ENCODE data around the gene CLDND2. TPM values are rescaled to one million over a fixed set of nuclear protein-coding genes. Genes with fewer than 3 reads are reported as not detected.

The CLDND2 gene
- total and polyA plus RNA-seq, 10 of the 15 experiments (the other 5 are each of a cell fraction or from before 2014, with no cell fraction given) = 0.24 to 7.1 (median 1.8) TPM; not detected in 1

- POLR2A ChIA-PET = interaction anchor here (0.6 to 2.9 kb wide), 8 partner anchors 10 to 78 kb away, joined by 3 to 37 read pairs (median 3); partner anchors contain the start of genes LIM2 and NKG7
- peak within 1 kb of the TSS; percentile 50 for H3K27ac ChIP-seq (ENCODE audit: control insufficient read depth, insufficient read depth)
- peak within 1 kb of the TSS; percentile 49; the same call in 1 of the 2 replicates for H3K4me3 ChIP-seq
- SMC1A ChIA-PET (ENCODE audit: uncharacterized antibody, unreplicated experiment) = interaction anchor here (0.7 to 2.9 kb wide), 20 partner anchors 9 to 360 kb away, joined by 3 to 43 read pairs (median 5); partner anchors contain the start of gene VSIG10L
- CTCF ChIA-PET = interaction anchor here (0.6 to 9.7 kb wide), 19 partner anchors 8 to 361 kb away, joined by 3 to 142 read pairs (median 6); partner anchors contain the start of genes LIM2 and NKG7
- peaks cover 16% of the 10 kb centered on the region for H3K4me1 ChIP-seq (ENCODE audit: control insufficient read depth, insufficient read depth, low read length)
- peak; percentile 92 for ATAC-seq
- TSS peak; percentile 55 for BruUV-seq (replicated peaks)
- RAD21 ChIA-PET (ENCODE audit: unreplicated experiment) = interaction anchor here (0.6 to 5.8 kb wide), 14 partner anchors 10 to 244 kb away, joined by 3 to 51 read pairs (median 6); partner anchors contain the start of gene NKG7
- peak within 1 kb of the TSS; percentile 48 for H3K9ac ChIP-seq (ENCODE audit: control insufficient read depth, insufficient read depth, low read length)
- peak within 1 kb of the TSS; percentile 88 for H3K4me2 ChIP-seq (ENCODE audit: control insufficient read depth, insufficient read depth)
- H3K27me3 ChIP-seq (replicated peaks in 1 of 2; ENCODE audit: control insufficient read depth in 2 of 2, insufficient read depth in 2 of 2, low read length in 1 of 2) = no peaks in the 10 kb centered on the region
- intact Hi-C loops (cut with micrococcal nuclease; ENCODE audit: unreplicated experiment) = loop anchor here (2.0 kb wide), 2 partner anchors 22 to 24 kb away; no protein-coding TSS in a partner anchor
- no peaks in the 10 kb centered on the region for H3K9me3 ChIP-seq (replicated peaks; ENCODE audit: control insufficient read depth, insufficient read depth, low read length)
- no peak for DNase-seq (ENCODE audit: low read depth, low spot score)
- in situ Hi-C loops (cut with MboI) = no loop called here
- no peaks in the 10 kb centered on the region for H4K20me1 ChIP-seq (ENCODE audit: control insufficient read depth, insufficient read depth)
- peak; percentile 97 for FAIRE-seq
- no peaks in the 10 kb centered on the region for H3K79me2 ChIP-seq (ENCODE audit: control insufficient read depth, insufficient read depth, low read length)
- peak within 1 kb of the TSS; percentile 78 for H2AFZ ChIP-seq (ENCODE audit: control insufficient read depth, low read depth, low read length)
- H3K36me3 ChIP-seq (ENCODE audit: control insufficient read depth in 2 of 2, insufficient read depth in 2 of 2, low read length in 1 of 2) = no peaks in the 10 kb centered on the region
- 14% methylated on average over 21 of the region's 21 CpGs for WGBS (ENCODE audit: insufficient coverage, insufficient replicate concordance, low lambda C conversion rate, missing lambda C conversion rate)
- TF ChIP-seq SPI1 (IDR thresholded peaks at IDR 0.05; ENCODE audit: borderline replicate concordance, insufficient read depth, low read depth, low read length) (peak; percentile 86), RELA (IDR thresholded peaks at IDR 0.05; ENCODE audit: borderline replicate concordance, partially characterized antibody) (no peak), ZZZ3 (IDR thresholded peaks at IDR 0.05; ENCODE audit: control insufficient read depth, insufficient read length, low read depth) (no peak), SIX5 (IDR thresholded peaks at IDR 0.05; ENCODE audit: low read depth, low read length, severe bottlenecking) (no peak), NR2C1 (IDR thresholded peaks at IDR 0.05) (no peak), POLR2AphosphoS2 (IDR thresholded peaks at IDR 0.05; ENCODE audit: low read depth, low read length) (no peak), SP1 (IDR thresholded peaks at IDR 0.05; ENCODE audit: low read depth, low read length) (peak; percentile 42), TCF7 (IDR thresholded peaks at IDR 0.05; ENCODE audit: borderline replicate concordance) (no peak), IKZF1 (conservative IDR thresholded peaks at IDR 0.05) (peak; percentile 65), NRF1 (conservative IDR thresholded peaks at IDR 0.05; ENCODE audit: low read depth, low read length) (no peak), FOXM1 (IDR thresholded peaks at IDR 0.05; ENCODE audit: low read depth, low read length) (peak; percentile 44; the same call in 1 of the 2 replicates), MEF2A (IDR thresholded peaks at IDR 0.05; ENCODE audit: insufficient read depth, low read depth, low read length) (0 out of 2 replicates have a peak, but pooled peaks have one; percentile 20), MLLT1 (IDR thresholded peaks at IDR 0.05) (peak; percentile 45; the same call in 1 of the 2 replicates), MYB (IDR thresholded peaks at IDR 0.05; ENCODE audit: borderline replicate concordance, low read depth, low read length) (no peak), RAD21 (IDR thresholded peaks at IDR 0.05; ENCODE audit: insufficient read depth, low read depth, low read length) (no peak)
- TF ChIP-seq, protein P1, sequence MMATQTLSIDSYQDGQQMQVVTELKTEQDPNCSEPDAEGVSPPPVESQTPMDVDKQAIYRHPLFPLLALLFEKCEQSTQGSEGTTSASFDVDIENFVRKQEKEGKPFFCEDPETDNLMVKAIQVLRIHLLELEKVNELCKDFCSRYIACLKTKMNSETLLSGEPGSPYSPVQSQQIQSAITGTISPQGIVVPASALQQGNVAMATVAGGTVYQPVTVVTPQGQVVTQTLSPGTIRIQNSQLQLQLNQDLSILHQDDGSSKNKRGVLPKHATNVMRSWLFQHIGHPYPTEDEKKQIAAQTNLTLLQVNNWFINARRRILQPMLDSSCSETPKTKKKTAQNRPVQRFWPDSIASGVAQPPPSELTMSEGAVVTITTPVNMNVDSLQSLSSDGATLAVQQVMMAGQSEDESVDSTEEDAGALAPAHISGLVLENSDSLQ (IDR thresholded peaks at IDR 0.05) = no peak
- TF ChIP-seq, protein P2, sequence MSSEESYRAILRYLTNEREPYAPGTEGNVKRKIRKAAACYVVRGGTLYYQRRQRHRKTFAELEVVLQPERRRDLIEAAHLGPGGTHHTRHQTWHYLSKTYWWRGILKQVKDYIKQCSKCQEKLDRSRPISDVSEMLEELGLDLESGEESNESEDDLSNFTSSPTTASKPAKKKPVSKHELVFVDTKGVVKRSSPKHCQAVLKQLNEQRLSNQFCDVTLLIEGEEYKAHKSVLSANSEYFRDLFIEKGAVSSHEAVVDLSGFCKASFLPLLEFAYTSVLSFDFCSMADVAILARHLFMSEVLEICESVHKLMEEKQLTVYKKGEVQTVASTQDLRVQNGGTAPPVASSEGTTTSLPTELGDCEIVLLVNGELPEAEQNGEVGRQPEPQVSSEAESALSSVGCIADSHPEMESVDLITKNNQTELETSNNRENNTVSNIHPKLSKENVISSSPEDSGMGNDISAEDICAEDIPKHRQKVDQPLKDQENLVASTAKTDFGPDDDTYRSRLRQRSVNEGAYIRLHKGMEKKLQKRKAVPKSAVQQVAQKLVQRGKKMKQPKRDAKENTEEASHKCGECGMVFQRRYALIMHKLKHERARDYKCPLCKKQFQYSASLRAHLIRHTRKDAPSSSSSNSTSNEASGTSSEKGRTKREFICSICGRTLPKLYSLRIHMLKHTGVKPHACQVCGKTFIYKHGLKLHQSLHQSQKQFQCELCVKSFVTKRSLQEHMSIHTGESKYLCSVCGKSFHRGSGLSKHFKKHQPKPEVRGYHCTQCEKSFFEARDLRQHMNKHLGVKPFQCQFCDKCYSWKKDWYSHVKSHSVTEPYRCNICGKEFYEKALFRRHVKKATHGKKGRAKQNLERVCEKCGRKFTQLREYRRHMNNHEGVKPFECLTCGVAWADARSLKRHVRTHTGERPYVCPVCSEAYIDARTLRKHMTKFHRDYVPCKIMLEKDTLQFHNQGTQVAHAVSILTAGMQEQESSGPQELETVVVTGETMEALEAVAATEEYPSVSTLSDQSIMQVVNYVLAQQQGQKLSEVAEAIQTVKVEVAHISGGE (CRISPR knock-in tag; IDR thresholded peaks at IDR 0.05) = no peak
Observed at GRCh38 chr19:51417107-51417809, 48.5 kb upstream of the CLDND2 start, which contains the start of gene SIGLEC10. Gene SIGLEC10, minus strand, starts transcription at chr19:51417642. Its CDS starts 61 bp downstream, at chr19:51417581.
